Tibial nerve (tissue), 3 donors: ENCODE measurements around the gene ILKAP.

Source experiments
- POLR2A ChIP-seq, 2 donors: fragments of 450-650 bp; IDR thresholded peaks; one replicate each; pipeline ENCODE4 v1.6.1; 2017; ENCODE audit warnings: antibody characterized with exemption in 2 of 2, mild to moderate bottlenecking in 2 of 2, moderate library complexity in 2 of 2
- TF ChIP-seq, protein P1 (sequence below), 5 experiments: fragments of 200-600 bp in 3 of 5; fragments of 450-650 bp in 2 of 5; sonication (generic) in 3 of 5; IDR thresholded peaks; one replicate each; pipeline ENCODE4 v1.5.1; 2016 to 2019; ENCODE audit warnings: antibody characterized with exemption in 5 of 5, mild to moderate bottlenecking in 3 of 5, moderate library complexity in 2 of 5

DNA sequence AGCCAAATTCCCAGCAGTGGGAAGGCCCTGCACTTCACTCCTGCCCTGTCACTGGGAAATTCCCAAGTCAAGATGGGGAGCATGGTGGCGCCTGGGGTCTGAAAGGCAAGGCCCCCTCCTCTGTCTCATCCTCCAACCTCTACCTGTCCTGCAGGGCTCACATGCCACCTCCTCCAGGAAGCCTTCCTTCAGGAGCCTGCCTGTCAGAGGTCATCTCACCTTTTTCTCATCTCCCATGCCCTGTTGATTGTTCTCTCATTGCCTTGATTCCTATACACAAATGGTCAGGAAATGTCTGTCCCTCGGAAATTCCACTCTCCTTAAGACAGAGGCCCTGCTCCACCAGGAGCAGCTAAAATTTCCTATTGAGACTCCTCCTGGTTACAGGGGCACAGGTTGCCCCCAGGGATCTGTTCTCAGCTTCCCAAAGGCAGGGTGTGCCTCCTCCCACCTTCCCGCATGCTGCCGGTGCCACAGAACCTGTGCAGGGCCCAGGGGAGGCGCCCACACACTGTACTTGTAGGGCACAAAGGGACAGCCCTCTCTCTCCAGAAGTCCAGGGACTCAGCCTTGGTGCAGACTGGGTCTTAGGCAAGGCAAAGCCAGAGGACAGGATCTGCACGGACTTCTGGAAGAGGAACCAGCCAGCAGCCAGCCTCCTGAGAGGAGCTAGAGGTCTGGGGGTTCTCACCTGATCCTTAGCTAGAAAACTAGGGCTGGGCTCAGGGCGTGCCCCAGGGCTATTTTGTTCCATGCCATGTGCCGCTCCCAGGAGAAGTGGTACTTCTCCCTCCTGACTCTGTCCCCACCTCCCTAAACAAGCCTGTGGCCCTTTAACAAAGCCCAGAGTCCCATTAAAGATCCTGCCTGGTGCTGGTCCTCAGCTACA, 23.4 kb upstream of the ILKAP start:
- TF ChIP-seq, protein P1, sequence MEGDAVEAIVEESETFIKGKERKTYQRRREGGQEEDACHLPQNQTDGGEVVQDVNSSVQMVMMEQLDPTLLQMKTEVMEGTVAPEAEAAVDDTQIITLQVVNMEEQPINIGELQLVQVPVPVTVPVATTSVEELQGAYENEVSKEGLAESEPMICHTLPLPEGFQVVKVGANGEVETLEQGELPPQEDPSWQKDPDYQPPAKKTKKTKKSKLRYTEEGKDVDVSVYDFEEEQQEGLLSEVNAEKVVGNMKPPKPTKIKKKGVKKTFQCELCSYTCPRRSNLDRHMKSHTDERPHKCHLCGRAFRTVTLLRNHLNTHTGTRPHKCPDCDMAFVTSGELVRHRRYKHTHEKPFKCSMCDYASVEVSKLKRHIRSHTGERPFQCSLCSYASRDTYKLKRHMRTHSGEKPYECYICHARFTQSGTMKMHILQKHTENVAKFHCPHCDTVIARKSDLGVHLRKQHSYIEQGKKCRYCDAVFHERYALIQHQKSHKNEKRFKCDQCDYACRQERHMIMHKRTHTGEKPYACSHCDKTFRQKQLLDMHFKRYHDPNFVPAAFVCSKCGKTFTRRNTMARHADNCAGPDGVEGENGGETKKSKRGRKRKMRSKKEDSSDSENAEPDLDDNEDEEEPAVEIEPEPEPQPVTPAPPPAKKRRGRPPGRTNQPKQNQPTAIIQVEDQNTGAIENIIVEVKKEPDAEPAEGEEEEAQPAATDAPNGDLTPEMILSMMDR (IDR thresholded peaks at IDR 0.05): no peak
- TF ChIP-seq POLR2A (IDR thresholded peaks at IDR 0.05): no peak
